Esophagus muscularis mucosa (tissue), 4 donors: ENCODE measurements around the gene CNOT8. TPM values are rescaled to one million over a fixed set of nuclear protein-coding genes. Genes with fewer than 3 reads are reported as not detected.

ENCODE experiments used
- DNase-seq: peaks from one replicate; pipeline ENCODE4 v3.0.0-alpha.2; 2017; ENCODE audit errors: extremely low spot score
- H3K27ac ChIP-seq, 4 donors: fragments of 200-600 bp; sonication (generic); replicated peaks in 1 of 4; 1 replicate in 3 of 4; 2 replicates in 1 of 4; pipeline ENCODE4 v1.5.1; 2016 to 2019; ENCODE audit warnings: mild to moderate bottlenecking in 1 of 4
- H3K27me3 ChIP-seq, 4 donors: fragments of 200-600 bp; sonication (generic); one replicate each; pipeline versions ENCODE4 v1.5.1 to v1.6.0; 2016 to 2019
- H3K36me3 ChIP-seq, 4 donors: fragments of 200-600 bp; sonication (generic); one replicate each; pipeline ENCODE4 v1.5.1; 2016 to 2019
- H3K4me1 ChIP-seq, 4 donors: fragments of 200-600 bp; sonication (generic); one replicate each; pipeline ENCODE4 v1.5.1; 2016 to 2019
- H3K4me3 ChIP-seq, 4 donors: fragments of 200-600 bp; sonication (generic); 1 replicate in 2 of 4; 2 replicates in 2 of 4; pipeline ENCODE4 v1.5.1; 2016 to 2019; ENCODE audit warnings: mild to moderate bottlenecking in 4 of 4, moderate library complexity in 1 of 4
- H3K9me3 ChIP-seq, 4 donors: fragments of 200-600 bp; sonication (generic); 1 replicate in 3 of 4; 2 replicates in 1 of 4; pipeline ENCODE4 v1.5.1; 2016 to 2019
- CTCF ChIP-seq, 3 experiments: fragments of 200-600 bp in 2 of 3; fragments of 450-650 bp in 1 of 3; sonication (generic) in 2 of 3; IDR thresholded peaks; one replicate each; pipeline ENCODE4 v1.5.1; 2017 to 2019; ENCODE audit warnings: antibody characterized with exemption in 3 of 3, mild to moderate bottlenecking in 2 of 3, moderate library complexity in 1 of 3
- EP300 ChIP-seq: sonication (generic); formaldehyde crosslinking; IDR thresholded peaks from one replicate; pipeline ENCODE4 v1.6.1; 2017; ENCODE audit warnings: antibody characterized with exemption
- POLR2A ChIP-seq: fragments of 450-650 bp; IDR thresholded peaks from one replicate; pipeline ENCODE4 v1.6.1; 2017; ENCODE audit warnings: antibody characterized with exemption, moderate library complexity, mild to moderate bottlenecking, low read depth
- POLR2AphosphoS5 ChIP-seq, 2 donors: sonication (generic); formaldehyde crosslinking; IDR thresholded peaks; one replicate each; pipeline ENCODE4 v1.6.1; 2017; ENCODE audit warnings: antibody characterized with exemption in 2 of 2
- WGBS: methylation state at CpG from one replicate; pipeline ENCODE4 v1.1.5; 2018; 5-methylcytosine and 5-hydroxymethylcytosine counted together
- intact Hi-C: fragments of 100-400 bp; cut with DNase I; formaldehyde crosslinking; loops from one replicate; pipeline ENCODE4 v1.15.1; 2023
- total RNA-seq, 4 donors: library from RNA; depleted of rRNA; stranded (reverse); fragments of >200 nt; gene quantifications; one replicate each; pipeline versions ENCODE4 v1.1.0 to v1.2.1, GENCODE V29; 2016

The CNOT8 gene
- total RNA-seq, 4 donors from 2014 or later: 41.1 to 72.6 (median 62.2) TPM

GRCh38 chr5:154850255-154851062 lies 8.0 kb upstream of the CNOT8 start, which contains the start of gene FAXDC2:
Gene FAXDC2, minus strand, starts transcription at chr5:154850603. Its CDS starts 12,425 bp downstream, at chr5:154838178.
- Histone ChIP-seq H3K36me3 (no peaks in the 10 kb centered on the region), H3K4me3 (peak within 1 kb of the TSS; percentile 50 to 69 (median 60)), H3K27me3 (no peaks in the 10 kb centered on the region), H3K9me3 (no peaks in the 10 kb centered on the region), H3K4me1 (peaks cover 20 to 56% (median 46%) of the 10 kb centered on the region in 4 donors), H3K27ac (peak within 1 kb of the TSS; percentile 69 to 86 (median 80))
- 3% methylated on average over 11 of the region's 11 CpGs for WGBS
- TF ChIP-seq CTCF (IDR thresholded peaks at IDR 0.05): peak in 1 of 3 experiments; percentile 4
- peak; percentile 76 to 84 for TF ChIP-seq POLR2AphosphoS5 (IDR thresholded peaks at IDR 0.05)
- no peak for TF ChIP-seq POLR2A
- intact Hi-C loops: no loop called here
- DNase-seq: peak; percentile 95

GRCh38 chr5:154851351-154851750 lies 7.1 kb upstream of the CNOT8 start:
- H3K9me3 ChIP-seq: no peaks in the 10 kb centered on the region
- H3K4me1 ChIP-seq: peaks cover 20 to 49% (median 45%) of the 10 kb centered on the region in 4 donors
- WGBS: 86% methylated on average over 3 of the region's 3 CpGs
- H3K27ac ChIP-seq: peak overlapping the region; percentile 69 to 86 (median 80)
- no peak overlapping the region for H3K4me3 ChIP-seq
- intact Hi-C loops: no loop called here
- TF ChIP-seq EP300: no peak
- TF ChIP-seq CTCF (IDR thresholded peaks at IDR 0.05): no peak
- no peak for TF ChIP-seq POLR2AphosphoS5 (IDR thresholded peaks at IDR 0.05)
- TF ChIP-seq POLR2A: no peak
- no peaks in the 10 kb centered on the region for H3K27me3 ChIP-seq
- no peak for DNase-seq
- no peaks in the 10 kb centered on the region for H3K36me3 ChIP-seq

DNA sequence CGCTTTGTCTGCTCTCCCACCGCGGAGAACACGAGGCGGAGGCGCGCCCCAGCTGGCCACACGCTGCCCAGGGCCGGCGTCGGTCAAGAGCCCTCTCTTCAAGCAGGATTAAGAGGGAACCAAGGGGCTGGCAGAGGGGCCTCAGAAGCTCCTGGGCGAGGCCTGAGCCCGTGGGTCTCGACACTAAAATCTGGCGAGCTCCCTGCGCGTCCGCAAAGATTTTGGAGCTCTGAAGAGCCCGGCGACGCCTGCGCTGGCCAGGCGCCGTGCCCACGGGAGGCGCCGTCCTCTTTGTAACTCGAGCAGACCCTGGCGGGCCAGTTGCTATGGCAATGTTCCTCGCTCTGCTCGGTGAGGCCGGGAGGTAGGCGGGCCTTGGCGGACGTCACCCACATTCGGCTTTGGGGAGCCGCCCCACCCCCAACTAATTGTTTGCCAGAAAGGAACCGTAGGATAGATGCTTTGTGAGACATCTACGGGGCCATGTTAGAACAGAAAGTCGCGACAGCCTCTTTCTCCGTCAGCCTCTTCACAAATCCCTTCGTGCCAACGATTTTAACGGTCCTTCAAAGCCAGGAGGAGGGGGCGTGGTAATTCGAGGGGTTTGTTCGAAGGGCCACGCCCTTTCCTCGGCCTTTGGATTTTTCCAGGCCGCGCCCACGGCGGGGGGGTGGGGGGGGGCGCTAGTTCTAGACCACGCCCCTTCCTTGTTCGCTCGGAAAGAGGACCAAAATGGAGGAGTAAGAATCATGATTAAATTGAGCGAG lies 714 bp upstream of the CNOT8 start:
- peaks cover 35 to 48% (median 47%) of the 10 kb centered on the region in 4 donors for H3K4me1 ChIP-seq
- intact Hi-C loops: loop anchor here (5.0 kb wide), 1 partner anchor 100 kb away; the partner anchor contains the start of gene LARP1
- peak overlapping the region; percentile 95 to 97 (median 96) for H3K27ac ChIP-seq
- DNase-seq: peak; percentile 99
- no peaks in the 10 kb centered on the region for H3K36me3 ChIP-seq
- 0% methylated on average over 30 of the region's 59 CpGs for WGBS
- H3K4me3 ChIP-seq: peak overlapping the region; percentile 71 to 87 (median 76)
- no peaks in the 10 kb centered on the region for H3K9me3 ChIP-seq
- no peaks in the 10 kb centered on the region for H3K27me3 ChIP-seq
- TF ChIP-seq CTCF (IDR thresholded peaks at IDR 0.05) (peak in 2 of 3 experiments; percentile 3 to 9), POLR2AphosphoS5 (IDR thresholded peaks at IDR 0.05) (peak; percentile 82 to 85), POLR2A (no peak)

- Histone ChIP-seq H3K9me3 (no peaks in the 10 kb centered on the region), H3K4me1 (peaks cover 35 to 56% (median 52%) of the 10 kb centered on the region in 4 donors), H3K27ac (peak overlapping the region; percentile 95 to 97 (median 96)), H3K27me3 (no peaks in the 10 kb centered on the region), H3K4me3 (peak overlapping the region; percentile 71 to 87 (median 76)), H3K36me3 (peaks cover 8 to 12% (median 11%) of the 10 kb centered on the region in 4 donors)
- no peak for TF ChIP-seq POLR2A
- no peak for TF ChIP-seq POLR2AphosphoS5 (IDR thresholded peaks at IDR 0.05)
- no peak for TF ChIP-seq EP300
- TF ChIP-seq CTCF (IDR thresholded peaks at IDR 0.05): no peak
- intact Hi-C loops: loop anchor here (5.0 kb wide), 1 partner anchor 102 kb away; the partner anchor contains the start of gene LARP1
- under 1% methylated on average over 26 of the region's 26 CpGs for WGBS
- DNase-seq: no peak
Observed at GRCh38 chr5:154858972-154859871, 795 bp downstream of the CNOT8 start.
